SK-N-SH treated with all-trans-retinoic acid at 6 μM for 48 hours (cell line): ENCODE results near the gene ZNF142.

Source experiments
- ARNTL ChIP-seq: fragments of 450-650 bp; formaldehyde crosslinking; IDR thresholded peaks from 2 replicates; pipeline ENCODE4 v1.5.0; 2020; ENCODE audit warnings: low read depth, mild to moderate bottlenecking, moderate library complexity, borderline replicate concordance
- CREB5 ChIP-seq: fragments of 250-450 bp; sonication (Bioruptor Pico); IDR thresholded peaks from 2 replicates; pipeline ENCODE4 v1.5.1; 2020; ENCODE audit warnings: low read depth, mild to moderate bottlenecking, moderate library complexity
- ISL1 ChIP-seq: fragments of 250-450 bp; sonication (Bioruptor Pico); IDR thresholded peaks from 2 replicates; pipeline ENCODE4 v2.1.2; 2022; ENCODE audit warnings: mild to moderate bottlenecking, moderate library complexity
- OSR1 ChIP-seq: fragments of 250-450 bp; sonication (Bioruptor Pico); IDR thresholded peaks from 2 replicates; pipeline ENCODE4 v1.8.0; 2022; ENCODE audit warnings: moderate library complexity, mild to moderate bottlenecking, inconsistent platforms
- RARB ChIP-seq: fragments of 250-450 bp; sonication (Bioruptor Pico); IDR thresholded peaks from 2 replicates; pipeline ENCODE4 v1.8.0; 2021; ENCODE audit warnings: mild to moderate bottlenecking, moderate library complexity
- ZFP3 ChIP-seq: fragments of 250-450 bp; sonication (Bioruptor Pico); IDR thresholded peaks from 2 replicates; pipeline ENCODE4 v1.5.0; 2020; ENCODE audit warnings: mild to moderate bottlenecking, moderate library complexity

- TF ChIP-seq CREB5 (CRISPR knock-in tag) (no peak), OSR1 (CRISPR knock-in tag) (no peak), ZFP3 (CRISPR knock-in tag) (no peak), RARB (CRISPR knock-in tag) (no peak), ARNTL (no peak), ISL1 (CRISPR knock-in tag) (no peak)
These were observed 550 bp upstream of the ZNF142 start for GRCh38 chr2:218659988-218660358.
